ENCODE results near the gene CRACDL. TPM values are rescaled to one million over a fixed set of nuclear protein-coding genes. Genes with fewer than 3 reads are reported as not detected.
A peak's percentile ranks its signal among the peaks of the same experiment; 100 is the strongest.

The CRACDL gene
- total RNA-seq, 1 donor from 2014 or later = 7.9 TPM

- DNase-seq (ENCODE audit: low spot score) = no peak
Observed at GRCh38 chr2:98927027-98927426, 9.0 kb downstream of the CRACDL start.

DNA sequence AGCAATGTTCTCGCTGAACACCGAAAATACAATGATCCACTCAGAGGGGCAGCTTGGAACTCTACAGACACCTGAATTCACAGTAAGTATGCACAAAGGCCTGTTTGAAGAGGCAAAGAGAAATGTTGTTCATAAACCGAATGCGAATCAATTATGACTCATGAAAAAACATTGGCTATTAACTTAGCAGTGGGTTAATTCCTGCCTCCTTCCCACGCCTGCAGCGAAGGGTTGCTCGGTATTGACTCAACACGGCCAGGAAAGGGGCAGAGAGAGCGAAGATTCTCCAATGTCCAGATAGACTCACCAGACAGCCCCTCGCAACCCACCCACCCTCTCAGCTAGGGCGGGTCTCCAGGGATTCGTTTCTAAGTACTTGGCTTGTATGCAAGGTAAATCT lies 9.4 kb downstream of the CRACDL start:
- no peak for DNase-seq (ENCODE audit: low spot score)

GRCh38 chr2:98924910-98925309 lies 11.1 kb downstream of the CRACDL start:
- DNase-seq (ENCODE audit: low spot score) = no peak

- DNase-seq (ENCODE audit: low spot score) = no peak
Observed at GRCh38 chr2:98924038-98924830, 11.8 kb downstream of the CRACDL start.

DNA sequence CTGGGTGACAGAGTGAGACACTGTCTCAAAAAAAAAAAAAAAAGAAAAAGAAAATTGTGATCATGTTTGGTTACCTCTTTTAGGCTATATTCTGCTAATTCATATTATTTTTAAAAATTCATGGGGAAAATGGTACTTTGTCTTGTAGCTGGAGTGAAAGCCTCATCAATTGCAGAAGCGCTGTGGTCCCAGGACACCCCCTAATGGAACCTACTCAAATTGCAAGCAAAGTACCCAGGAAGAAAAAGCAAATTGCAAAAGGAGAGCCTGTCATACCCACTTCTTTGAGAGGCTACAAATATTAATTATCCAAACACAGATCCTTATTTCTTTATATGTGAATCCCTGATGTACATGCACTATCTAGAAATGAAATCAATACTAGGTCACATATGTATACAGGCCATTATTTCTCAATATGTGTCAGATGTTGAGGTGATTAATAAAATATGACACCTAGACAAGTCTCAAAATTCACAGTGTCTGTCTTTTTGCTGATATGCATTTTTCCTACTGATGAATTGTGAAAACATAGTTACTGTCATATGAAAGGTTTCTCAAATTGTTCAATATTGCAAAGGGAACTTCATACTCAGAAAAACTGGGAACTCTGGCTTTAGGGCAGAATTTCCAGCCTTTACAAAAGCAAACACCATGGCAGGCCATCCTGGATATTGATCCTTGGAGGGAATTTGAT lies 12.6 kb downstream of the CRACDL start:
- no peak for DNase-seq (ENCODE audit: low spot score)

- DNase-seq (ENCODE audit: low spot score) = no peak
Observed at GRCh38 chr2:98921062-98921461, 15.0 kb downstream of the CRACDL start.

DNA sequence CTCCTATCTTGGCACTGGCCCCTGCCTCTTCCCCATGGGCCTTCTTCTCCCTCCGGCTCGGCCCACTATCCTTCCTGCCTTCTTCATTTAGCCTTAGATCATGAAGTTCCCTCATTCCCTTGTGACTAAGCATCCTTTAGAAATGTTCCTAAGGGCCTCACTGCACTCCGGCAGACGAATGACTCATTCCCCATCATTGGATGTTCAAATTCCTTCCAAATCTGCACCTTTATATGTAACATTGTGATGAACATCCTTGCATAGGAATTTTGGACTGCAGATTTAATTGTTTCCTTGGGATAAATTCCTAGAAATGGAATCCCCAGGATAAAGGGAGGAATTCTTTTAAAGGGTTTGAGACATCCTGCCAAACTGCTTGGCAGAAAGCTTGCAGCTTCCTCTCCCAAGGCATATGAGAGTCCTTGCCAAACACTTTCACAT lies 19.0 kb downstream of the CRACDL start:
- DNase-seq (ENCODE audit: low spot score) = peak; percentile 53

DNA sequence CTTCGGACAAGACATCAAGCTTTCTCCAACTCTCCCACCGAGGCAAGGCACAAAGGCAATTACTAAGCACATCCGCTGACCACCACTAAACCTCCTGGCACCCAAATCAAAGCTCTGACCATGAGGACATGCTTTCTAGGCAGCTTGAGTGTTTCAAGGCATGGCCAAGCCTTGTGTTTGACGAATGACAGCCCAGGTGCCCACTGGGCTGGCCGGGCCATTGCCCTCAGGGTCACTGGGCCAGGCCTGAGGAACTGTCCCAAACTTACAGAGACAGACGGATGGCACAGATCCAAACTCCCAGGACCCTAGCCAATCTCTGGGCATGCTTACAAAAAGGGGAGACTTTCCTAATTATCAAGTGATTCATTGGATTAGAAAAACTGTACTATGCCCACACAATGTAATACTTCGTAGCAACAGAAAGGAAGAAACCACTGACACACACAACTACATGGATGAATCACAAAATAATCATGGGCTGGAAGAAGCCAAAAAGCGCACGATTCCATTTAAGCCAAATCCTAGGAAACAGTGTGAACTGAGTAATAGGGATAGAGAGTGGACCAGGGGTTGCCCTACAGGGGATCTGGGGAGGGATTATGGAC lies 20.2 kb downstream of the CRACDL start:
- peak; percentile 47 for DNase-seq (ENCODE audit: low spot score)

DNA sequence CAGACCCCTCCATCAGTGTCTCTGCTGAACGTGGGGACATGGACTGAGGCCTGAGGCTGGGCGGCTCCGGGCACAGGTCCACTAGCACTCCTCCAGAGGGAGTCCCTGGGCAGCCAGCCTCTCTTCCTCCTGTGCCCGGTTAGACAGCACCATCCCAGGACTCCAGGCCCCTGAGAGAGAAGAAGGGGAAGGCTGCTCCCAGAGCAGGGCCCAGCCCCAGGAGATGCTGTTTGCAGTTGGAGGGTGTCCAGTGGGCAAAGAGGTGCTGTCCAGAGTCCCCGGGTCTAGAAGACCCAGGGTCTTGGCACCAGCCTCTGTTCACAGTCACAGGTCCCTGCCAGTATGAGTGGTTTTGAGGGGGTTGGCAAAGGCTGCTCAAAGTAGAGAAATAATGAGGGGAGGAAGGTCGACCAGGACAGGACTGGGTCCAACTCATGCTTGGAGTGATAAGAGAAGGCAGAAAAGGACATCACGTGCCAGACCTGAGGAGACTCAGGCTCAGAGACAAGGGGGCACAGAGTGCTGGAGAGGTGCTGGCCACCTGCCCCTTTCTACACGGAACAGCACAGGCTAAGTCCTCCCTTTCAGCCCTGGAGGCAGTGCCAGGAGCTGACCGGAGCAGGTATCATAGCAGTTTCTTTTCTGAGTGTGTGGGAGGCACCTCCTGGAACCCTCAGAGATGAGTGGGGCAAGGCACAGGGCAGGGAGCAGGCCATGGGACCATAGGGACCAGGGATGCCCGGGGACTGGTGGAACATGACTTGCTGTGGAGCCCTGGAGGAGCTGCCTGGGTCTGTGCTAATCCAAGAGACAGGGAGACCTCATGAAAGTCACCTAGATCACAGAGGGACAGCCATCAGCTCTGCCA lies 21.1 kb downstream of the CRACDL start:
- peak; percentile 86 for DNase-seq (ENCODE audit: low spot score)

GRCh38 chr2:98913916-98914712 lies 21.9 kb downstream of the CRACDL start:
- DNase-seq (ENCODE audit: low spot score) = peak; percentile 49

GRCh38 chr2:98912957-98913915 lies 22.8 kb downstream of the CRACDL start:
- DNase-seq (ENCODE audit: low spot score) = peak; percentile 80

DNA sequence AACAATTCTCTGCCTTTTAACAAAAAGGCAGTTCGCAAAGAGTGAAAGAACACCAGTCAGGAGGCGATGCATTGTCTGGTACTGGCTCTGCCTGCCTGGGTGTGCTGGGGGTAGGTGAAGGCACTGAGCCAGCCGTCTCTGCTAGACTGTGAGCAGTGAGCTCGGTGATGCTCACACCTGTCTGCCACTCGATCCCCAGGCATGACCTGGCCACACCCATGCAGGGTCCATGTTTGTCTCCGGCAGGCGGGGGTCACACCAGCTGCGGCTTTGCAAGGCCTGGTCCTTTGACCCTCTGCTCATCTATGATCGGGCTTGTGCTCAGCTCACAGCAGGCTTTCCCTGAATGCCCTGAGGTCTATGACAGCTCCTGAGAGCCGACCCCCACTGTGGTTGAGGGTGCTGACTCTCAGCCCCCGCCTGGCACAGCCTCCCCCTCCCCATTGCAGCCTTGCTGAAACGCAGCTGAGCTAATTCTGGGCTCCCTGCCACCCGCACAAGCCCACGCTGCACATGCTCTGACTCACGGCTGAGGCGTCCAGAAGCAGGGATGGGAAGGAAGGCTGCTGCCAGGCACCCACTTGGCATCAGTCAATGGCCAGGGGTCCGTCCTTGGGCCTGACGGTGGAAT lies 23.7 kb downstream of the CRACDL start:
- peak; percentile 78 for DNase-seq (ENCODE audit: low spot score)

- DNase-seq (ENCODE audit: low spot score) = peak; percentile 53
Observed at GRCh38 chr2:98911376-98912154, 24.5 kb downstream of the CRACDL start.

DNA sequence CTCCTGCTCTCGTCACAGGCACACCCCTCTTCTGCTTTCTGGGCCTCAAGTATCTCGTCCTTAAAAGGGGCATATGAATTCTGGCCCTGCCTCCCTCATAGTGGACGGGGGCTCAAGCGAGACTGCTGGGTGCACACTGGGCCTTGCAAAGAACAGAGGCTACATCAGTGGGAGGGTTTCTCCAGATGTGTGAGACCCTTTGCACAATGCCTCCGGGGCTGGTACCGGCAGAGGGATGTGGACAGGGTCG lies 25.0 kb downstream of the CRACDL start:
- no peak for DNase-seq (ENCODE audit: low spot score)

DNA sequence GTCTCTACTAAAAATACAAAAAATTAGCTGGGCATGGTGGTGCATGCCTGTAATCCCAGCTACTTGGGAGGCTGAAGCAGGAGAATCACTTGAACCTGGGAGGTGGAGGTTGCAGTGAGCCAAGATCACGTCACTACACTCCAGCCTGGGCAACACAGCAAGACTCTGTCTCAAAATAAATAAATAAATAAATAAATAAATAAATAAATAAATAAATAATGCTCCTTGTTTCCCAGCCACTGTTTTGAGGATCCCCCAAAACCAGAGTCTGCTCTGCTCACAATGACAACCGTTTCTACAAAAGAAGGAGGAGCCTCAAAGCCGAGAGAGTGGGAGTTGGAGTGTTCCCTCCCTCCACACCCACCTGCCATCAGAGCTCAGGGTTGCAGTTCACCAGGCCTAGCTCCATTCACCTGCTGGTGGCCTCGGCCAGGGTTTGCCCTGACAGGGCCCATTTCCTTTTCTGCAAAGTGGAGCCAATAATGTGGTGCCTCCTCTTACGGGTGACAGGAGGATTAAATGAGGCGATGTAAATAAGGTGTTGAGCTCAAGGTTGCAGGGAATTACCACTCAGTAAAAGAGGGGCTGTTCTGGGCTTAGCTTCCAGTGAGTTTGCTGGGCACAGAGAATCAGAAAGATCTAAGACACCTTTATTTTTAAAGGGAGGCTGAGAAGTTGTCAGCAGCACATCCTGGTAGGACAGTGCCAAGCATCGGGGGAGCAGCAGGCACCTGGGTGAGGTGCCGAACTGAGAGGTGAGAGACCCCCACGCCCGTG lies 25.5 kb downstream of the CRACDL start:
- peak; percentile 65 for DNase-seq (ENCODE audit: low spot score)

GRCh38 chr2:98909317-98910211 lies 26.5 kb downstream of the CRACDL start:
- DNase-seq (ENCODE audit: low spot score) = peak; percentile 76

Data from mesenteric fat pad (tissue), 1 donor.